ENCODE data around the gene NPR1. TPM values are rescaled to one million over a fixed set of nuclear protein-coding genes. Genes with fewer than 3 reads are reported as not detected.

The NPR1 gene
- total and polyA plus RNA-seq, 4 donors = 16.7 to 98.9 (median 46.8) TPM

DNA sequence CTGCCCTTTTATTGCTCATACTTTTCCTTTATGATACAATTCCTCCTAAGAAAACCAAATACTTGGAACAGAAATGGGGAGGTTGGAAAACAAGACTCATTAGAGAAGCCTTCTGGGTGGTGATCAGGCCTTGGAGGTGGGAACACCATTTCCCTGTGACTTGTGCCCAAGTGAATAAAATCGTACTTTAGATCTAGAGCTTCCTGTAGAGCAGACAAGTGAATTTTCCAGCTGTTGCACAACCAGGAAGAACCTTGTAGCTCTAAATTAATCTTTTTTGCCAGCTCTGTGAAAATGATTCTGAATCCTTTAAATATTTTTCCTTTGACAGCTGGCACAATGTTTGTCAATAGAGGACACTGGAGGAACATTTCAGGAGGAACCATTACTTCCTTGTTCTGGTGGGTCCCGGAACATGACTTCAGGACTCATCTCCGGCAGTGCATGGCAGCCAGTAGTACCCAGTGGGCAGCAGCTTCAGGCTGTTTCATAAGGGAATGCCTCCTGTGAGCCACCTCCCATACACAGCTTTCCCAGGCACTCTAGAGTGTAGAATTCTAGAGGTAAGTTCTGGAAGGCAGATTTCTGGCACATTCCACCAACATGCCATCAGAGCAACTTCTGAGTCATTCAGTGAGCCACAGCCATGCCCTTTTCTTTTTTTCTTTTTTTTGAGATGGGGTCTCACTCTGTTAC is 25.5 kb upstream of the NPR1 start:
- peak; percentile 44 for ATAC-seq (ENCODE audit: insufficient read depth, low FRiP score)

DNA sequence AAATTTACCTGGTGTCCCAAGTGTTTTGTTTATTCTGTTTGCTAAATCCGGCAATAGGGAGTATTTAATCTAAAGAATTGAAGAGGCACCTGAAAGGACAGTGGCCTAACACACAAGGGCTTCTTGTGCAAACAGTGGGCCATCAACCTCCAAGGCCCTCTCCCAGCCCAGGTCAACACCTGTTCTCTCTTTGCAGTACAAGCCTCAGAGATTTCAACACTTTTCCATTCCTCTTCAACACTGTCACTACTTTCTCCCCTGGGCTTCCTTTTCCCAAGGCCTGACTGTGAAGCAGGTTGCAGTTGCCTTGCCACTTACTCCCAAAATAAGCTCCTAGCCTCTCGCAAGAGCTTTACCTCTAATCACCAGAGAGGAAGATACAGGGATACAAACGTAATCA is 23.2 kb upstream of the NPR1 start:
- ATAC-seq (ENCODE audit: insufficient read depth, low FRiP score) (no peak), DNase-seq (no peak)
- no peaks in the 10 kb centered on the region for H3K27me3 ChIP-seq (ENCODE audit: control insufficient read depth in 3 of 3, insufficient read depth in 3 of 3, low read length in 2 of 3)
- no peaks in the 10 kb centered on the region for H3K9me3 ChIP-seq (ENCODE audit: control insufficient read depth in 4 of 4, insufficient read depth in 3 of 4, low read length in 3 of 4)
- WGBS, 2 donors = 72 to 87% methylated on average over 3 of the region's 3 CpGs
- TF ChIP-seq, protein P1, sequence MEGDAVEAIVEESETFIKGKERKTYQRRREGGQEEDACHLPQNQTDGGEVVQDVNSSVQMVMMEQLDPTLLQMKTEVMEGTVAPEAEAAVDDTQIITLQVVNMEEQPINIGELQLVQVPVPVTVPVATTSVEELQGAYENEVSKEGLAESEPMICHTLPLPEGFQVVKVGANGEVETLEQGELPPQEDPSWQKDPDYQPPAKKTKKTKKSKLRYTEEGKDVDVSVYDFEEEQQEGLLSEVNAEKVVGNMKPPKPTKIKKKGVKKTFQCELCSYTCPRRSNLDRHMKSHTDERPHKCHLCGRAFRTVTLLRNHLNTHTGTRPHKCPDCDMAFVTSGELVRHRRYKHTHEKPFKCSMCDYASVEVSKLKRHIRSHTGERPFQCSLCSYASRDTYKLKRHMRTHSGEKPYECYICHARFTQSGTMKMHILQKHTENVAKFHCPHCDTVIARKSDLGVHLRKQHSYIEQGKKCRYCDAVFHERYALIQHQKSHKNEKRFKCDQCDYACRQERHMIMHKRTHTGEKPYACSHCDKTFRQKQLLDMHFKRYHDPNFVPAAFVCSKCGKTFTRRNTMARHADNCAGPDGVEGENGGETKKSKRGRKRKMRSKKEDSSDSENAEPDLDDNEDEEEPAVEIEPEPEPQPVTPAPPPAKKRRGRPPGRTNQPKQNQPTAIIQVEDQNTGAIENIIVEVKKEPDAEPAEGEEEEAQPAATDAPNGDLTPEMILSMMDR (IDR thresholded peaks at IDR 0.05; ENCODE audit: control extremely low read depth, extremely low read depth) = no peak
- H3K9ac ChIP-seq (ENCODE audit: insufficient read depth in 1 of 2, low read length in 2 of 2) = no peak overlapping the region
- H3K4me3 ChIP-seq = no peak overlapping the region
- H3K27ac ChIP-seq (ENCODE audit: low read depth in 1 of 2, low read length in 1 of 2) = no peak overlapping the region
- no peaks in the 10 kb centered on the region for H3K36me3 ChIP-seq (ENCODE audit: control insufficient read depth in 4 of 4, insufficient read depth in 4 of 4, low read length in 4 of 4)
- peaks cover 0 to 8% (median 4%) of the 10 kb centered on the region in 5 donors for H3K4me1 ChIP-seq (ENCODE audit: control insufficient read depth in 5 of 5, insufficient read depth in 5 of 5, low read length in 5 of 5)

More for the DNA sequence above, 25.5 kb upstream of the NPR1 start:
- H3K9ac ChIP-seq (ENCODE audit: insufficient read depth in 1 of 2, low read length in 2 of 2) = no peak overlapping the region
- WGBS, 2 donors = 19 to 46% methylated on average over 3 of the region's 3 CpGs
- no peak for DNase-seq
- no peaks in the 10 kb centered on the region for H3K27me3 ChIP-seq (ENCODE audit: control insufficient read depth in 3 of 3, insufficient read depth in 3 of 3, low read length in 2 of 3)
- H3K36me3 ChIP-seq (ENCODE audit: control insufficient read depth in 4 of 4, insufficient read depth in 4 of 4, low read length in 4 of 4) = no peaks in the 10 kb centered on the region
- H3K27ac ChIP-seq (ENCODE audit: low read depth in 1 of 2, low read length in 1 of 2) = peak overlapping the region in 1 of 2 donors; percentile 17
- H3K4me3 ChIP-seq = no peak overlapping the region
- TF ChIP-seq, protein P1 (IDR thresholded peaks at IDR 0.05; ENCODE audit: control extremely low read depth, extremely low read depth) = no peak
- H3K4me1 ChIP-seq (ENCODE audit: control insufficient read depth in 5 of 5, insufficient read depth in 5 of 5, low read length in 5 of 5) = no peaks in the 10 kb centered on the region
- H3K9me3 ChIP-seq (ENCODE audit: control insufficient read depth in 4 of 4, insufficient read depth in 3 of 4, low read length in 3 of 4) = no peaks in the 10 kb centered on the region

DNA sequence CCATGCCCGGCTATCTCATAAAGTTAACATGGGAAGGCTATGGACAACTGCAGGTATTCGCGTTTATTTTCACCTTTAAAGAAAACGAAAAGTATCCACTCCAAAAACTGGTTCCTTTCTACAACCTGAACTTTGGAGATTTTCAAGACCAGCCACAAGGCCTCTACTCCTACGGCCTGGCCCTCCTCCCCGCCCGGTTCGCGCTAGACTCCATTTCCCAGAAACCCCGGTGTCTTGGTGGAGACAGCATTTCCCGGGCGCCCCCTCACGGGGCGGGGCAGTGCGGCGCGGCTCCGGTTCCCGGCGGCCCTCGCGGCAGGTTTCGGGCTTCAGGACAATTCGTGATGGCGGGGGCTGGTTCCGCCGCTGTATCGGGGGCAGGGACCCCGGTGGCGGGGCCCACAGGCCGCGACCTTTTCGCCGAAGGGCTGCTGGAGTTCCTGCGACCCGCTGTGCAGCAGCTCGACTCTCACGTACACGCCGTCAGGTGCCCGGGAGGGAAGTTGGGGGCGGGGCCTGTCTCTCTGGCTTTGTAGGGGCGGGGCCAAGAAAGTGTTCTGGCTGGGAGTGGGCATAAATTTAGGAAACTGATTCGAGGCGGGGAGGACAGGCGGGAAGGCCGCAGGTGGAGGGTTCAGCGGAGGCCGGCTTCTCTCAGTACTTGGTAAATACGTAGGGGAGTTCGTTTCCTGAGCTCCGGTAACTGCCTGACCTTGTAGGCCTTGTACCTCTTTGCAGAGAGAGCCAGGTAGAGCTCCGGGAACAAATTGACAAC is 19.9 kb upstream of the NPR1 start, which contains the start of gene SNAPIN:
Gene SNAPIN (plus strand): TSS at position 304 of the 775 bp plus-strand sequence. CDS start 41 bp downstream, at position 345.
- 2 to 3% methylated on average over 46 to 53 of the region's 53 CpGs for WGBS, 2 donors
- peaks cover 0 to 8% (median 4%) of the 10 kb centered on the region in 5 donors for H3K4me1 ChIP-seq (ENCODE audit: control insufficient read depth in 5 of 5, insufficient read depth in 5 of 5, low read length in 5 of 5)
- peak within 1 kb of the TSS; percentile 67 for H3K4me3 ChIP-seq
- peak; percentile 93 to 95 (median 95) for DNase-seq
- TF ChIP-seq, protein P1 (IDR thresholded peaks at IDR 0.05; ENCODE audit: control extremely low read depth, extremely low read depth) = no peak
- peaks cover 12 to 19% (median 16%) of the 10 kb centered on the region in 4 donors for H3K36me3 ChIP-seq (ENCODE audit: control insufficient read depth in 4 of 4, insufficient read depth in 4 of 4, low read length in 4 of 4)
- peak within 1 kb of the TSS; percentile 95 to 99 for H3K27ac ChIP-seq (ENCODE audit: low read depth in 1 of 2, low read length in 1 of 2)
- no peaks in the 10 kb centered on the region for H3K27me3 ChIP-seq (ENCODE audit: control insufficient read depth in 3 of 3, insufficient read depth in 3 of 3, low read length in 2 of 3)
- ATAC-seq (ENCODE audit: insufficient read depth, low FRiP score) = peak; percentile 97
- H3K9ac ChIP-seq (ENCODE audit: insufficient read depth in 1 of 2, low read length in 2 of 2) = peak within 1 kb of the TSS; percentile 84 to 96
- no peaks in the 10 kb centered on the region for H3K9me3 ChIP-seq (ENCODE audit: control insufficient read depth in 4 of 4, insufficient read depth in 3 of 4, low read length in 3 of 4)
